Measurements from ENCODE around the gene VPS11. TPM values are rescaled to one million over a fixed set of nuclear protein-coding genes. Genes with fewer than 3 reads are reported as not detected.

The VPS11 gene
- total and polyA plus RNA-seq, 2 donors from 2014 or later = 40.0 to 40.8 TPM

- peaks cover 0 to 10% (median 3%) of the 10 kb centered on the region in 3 donors for H3K4me1 ChIP-seq (ENCODE audit: control insufficient read depth in 2 of 3, insufficient read depth in 2 of 3, low read depth in 1 of 3, low read length in 3 of 3)
- no peak for TF ChIP-seq CTCF (IDR thresholded peaks at IDR 0.05; ENCODE audit: borderline replicate concordance, extremely low read depth, insufficient read depth)
- peaks cover 0 to 16% (median 14%) of the 10 kb centered on the region in 3 donors for H3K36me3 ChIP-seq (ENCODE audit: control insufficient read depth in 2 of 3, insufficient read depth in 3 of 3, low read length in 3 of 3)
- intact Hi-C loops (cut with DNase I) = no loop called here
- H3K4me3 ChIP-seq (ENCODE audit: low read length in 3 of 3) = peak overlapping the region; percentile 90 to 95 (median 91)
- H3K9me3 ChIP-seq (ENCODE audit: control insufficient read depth in 2 of 3, insufficient read depth in 1 of 3, low read length in 3 of 3) = no peaks in the 10 kb centered on the region
- DNase-seq (no peak), FAIRE-seq (no peak)
- no peaks in the 10 kb centered on the region for H3K27me3 ChIP-seq (ENCODE audit: control insufficient read depth, insufficient read depth, low read length)
- peak overlapping the region; percentile 77 to 86 (median 85) for H3K9ac ChIP-seq (ENCODE audit: low read length in 3 of 3)
- H3K27ac ChIP-seq (ENCODE audit: low read depth in 2 of 2, low read length in 2 of 2) = peak overlapping the region; percentile 70 to 86
Observed at GRCh38 chr11:119085437-119085847, 17.8 kb downstream of the VPS11 start.

GRCh38 chr11:119087123-119087522, 19.5 kb downstream of the VPS11 start:
- Histone ChIP-seq H3K9me3 (ENCODE audit: control insufficient read depth in 2 of 3, insufficient read depth in 1 of 3, low read length in 3 of 3) (no peaks in the 10 kb centered on the region), H3K27ac (ENCODE audit: low read depth in 2 of 2, low read length in 2 of 2) (no peak overlapping the region), H3K4me1 (ENCODE audit: control insufficient read depth in 2 of 3, insufficient read depth in 2 of 3, low read depth in 1 of 3, low read length in 3 of 3) (peaks cover 0 to 10% (median 3%) of the 10 kb centered on the region in 3 donors), H3K27me3 (ENCODE audit: control insufficient read depth, insufficient read depth, low read length) (no peaks in the 10 kb centered on the region), H3K36me3 (ENCODE audit: control insufficient read depth in 2 of 3, insufficient read depth in 3 of 3, low read length in 3 of 3) (peaks cover 2 to 3% (median 2%) of the 10 kb centered on the region in 3 donors), H3K4me3 (ENCODE audit: low read length in 3 of 3) (no peak overlapping the region), H3K9ac (ENCODE audit: low read length in 3 of 3) (no peak overlapping the region)
- DNase-seq (no peak), FAIRE-seq (no peak)
- no peak for TF ChIP-seq CTCF (IDR thresholded peaks at IDR 0.05; ENCODE audit: borderline replicate concordance, extremely low read depth, insufficient read depth)
- intact Hi-C loops (cut with DNase I) = no loop called here

- no peak overlapping the region for H3K9ac ChIP-seq (ENCODE audit: low read length in 3 of 3)
- no peak for FAIRE-seq
- intact Hi-C loops (cut with DNase I) = no loop called here
Observed at GRCh38 chr11:119087747-119088241, 20.2 kb downstream of the VPS11 start.

More at GRCh38 chr11:119087747-119088241, 20.2 kb downstream of the VPS11 start:
- peaks cover 0 to 14% (median 3%) of the 10 kb centered on the region in 3 donors for H3K4me1 ChIP-seq (ENCODE audit: control insufficient read depth in 2 of 3, insufficient read depth in 2 of 3, low read depth in 1 of 3, low read length in 3 of 3)
- peaks cover 0 to 9% (median 2%) of the 10 kb centered on the region in 3 donors for H3K36me3 ChIP-seq (ENCODE audit: control insufficient read depth in 2 of 3, insufficient read depth in 3 of 3, low read length in 3 of 3)
- H3K27me3 ChIP-seq (ENCODE audit: control insufficient read depth, insufficient read depth, low read length) = no peaks in the 10 kb centered on the region
- no peak for TF ChIP-seq CTCF (IDR thresholded peaks at IDR 0.05; ENCODE audit: borderline replicate concordance, extremely low read depth, insufficient read depth)
- no peak overlapping the region for H3K4me3 ChIP-seq (ENCODE audit: low read length in 3 of 3)
- no peak overlapping the region for H3K27ac ChIP-seq (ENCODE audit: low read depth in 2 of 2, low read length in 2 of 2)
- no peak for DNase-seq
- H3K9me3 ChIP-seq (ENCODE audit: control insufficient read depth in 2 of 3, insufficient read depth in 1 of 3, low read length in 3 of 3) = no peaks in the 10 kb centered on the region

Measured in kidney (tissue), 14 donors.